ENCODE measurements around the gene DYNC1H1. TPM values are rescaled to one million over a fixed set of nuclear protein-coding genes. Genes with fewer than 3 reads are reported as not detected.
A peak's percentile ranks its signal among the peaks of the same experiment; 100 is the strongest.

The DYNC1H1 gene
- total and polyA plus RNA-seq, 2 donors (not counting 1 experiment from before 2014, with no cell fraction given): 128 to 677 TPM

DNA sequence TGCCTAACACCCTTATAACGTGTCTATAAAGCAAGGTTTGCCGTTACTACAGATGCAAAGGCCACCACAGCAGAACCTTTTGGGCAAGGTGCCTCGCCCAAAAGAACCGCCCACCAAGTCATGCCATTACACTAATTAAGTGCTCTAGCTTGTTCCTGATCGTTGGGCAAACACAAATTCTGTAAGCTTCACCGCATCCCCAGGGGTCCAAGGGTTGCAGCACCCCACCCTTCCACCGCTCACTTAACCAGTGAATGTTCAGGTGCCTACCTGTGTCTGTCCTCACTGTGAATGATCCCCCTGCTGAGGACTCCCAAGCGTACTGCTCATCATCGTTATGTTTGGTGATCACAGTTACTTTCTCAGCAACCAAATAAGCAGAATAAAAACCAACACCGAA lies 121.1 kb downstream of the DYNC1H1 start:
- H4K20me1 ChIP-seq (ENCODE audit: control insufficient read depth, extremely low read depth, insufficient read depth, low read length): peaks cover 2% of the 10 kb centered on the region

DNA sequence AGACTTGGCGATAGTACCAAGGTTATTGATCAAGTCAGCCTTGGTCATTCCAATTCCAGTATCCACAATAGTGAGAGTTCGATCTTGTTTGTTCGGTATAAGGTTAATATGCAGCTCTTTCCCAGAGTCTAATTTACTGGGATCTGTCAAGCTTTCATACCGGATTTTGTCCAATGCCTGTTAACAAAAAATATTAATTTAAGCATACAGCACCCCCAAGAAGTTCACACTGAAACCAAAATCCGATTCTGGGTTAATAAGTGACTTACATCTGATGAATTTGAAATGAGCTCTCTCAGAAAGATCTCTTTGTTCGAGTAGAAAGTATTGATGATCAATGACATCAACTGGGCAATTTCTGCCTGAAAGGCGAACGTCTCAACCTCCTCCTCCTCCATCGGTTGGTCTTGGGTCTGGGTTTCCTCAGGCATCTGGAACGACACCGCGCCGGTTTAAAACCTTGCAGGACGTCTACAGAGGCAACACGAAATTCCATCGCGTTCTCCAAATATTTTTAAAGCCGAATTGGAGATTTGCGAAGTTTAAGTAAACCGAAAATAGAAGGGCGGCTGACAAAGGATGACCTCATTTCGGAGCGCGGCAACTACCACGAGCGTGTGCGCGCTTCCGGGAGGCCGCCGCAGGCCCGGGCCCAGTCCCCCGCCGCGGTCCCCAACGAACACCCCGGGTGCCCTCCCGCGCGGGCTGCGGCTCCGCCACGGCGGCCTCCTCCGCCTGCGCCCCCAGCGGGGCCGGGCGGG lies 121.8 kb downstream of the DYNC1H1 start:
- Histone ChIP-seq H2AFZ (ENCODE audit: low read length) (no peak overlapping the region), H3K79me2 (ENCODE audit: control insufficient read depth, insufficient read depth, low read length) (peaks cover 41% of the 10 kb centered on the region), H3K36me3 (ENCODE audit: control insufficient read depth, insufficient read depth, low read length) (peaks cover 23% of the 10 kb centered on the region), H3K4me3 (replicated peaks in 1 of 4; ENCODE audit: control extremely low read depth in 1 of 4, insufficient read depth in 1 of 4, low read depth in 3 of 4, low read length in 4 of 4) (peak overlapping the region; percentile 70 to 84 (median 75)), H3K27ac (ENCODE audit: insufficient read depth, low read length) (peak overlapping the region; percentile 83), H3K27me3 (ENCODE audit: control insufficient read depth, insufficient read depth, low read length) (no peaks in the 10 kb centered on the region), H3K4me1 (ENCODE audit: control insufficient read depth, extremely low read depth, insufficient read depth, low read length) (peaks cover 2% of the 10 kb centered on the region), H3K4me2 (ENCODE audit: extremely low read depth, insufficient read depth, low read length) (peak overlapping the region; percentile 68), H3K9ac (ENCODE audit: insufficient read depth, low read length) (peak overlapping the region; percentile 87), H4K20me1 (ENCODE audit: control insufficient read depth, extremely low read depth, insufficient read depth, low read length) (peaks cover 2% of the 10 kb centered on the region), H3K9me3 (ENCODE audit: control insufficient read depth, insufficient read depth, low read depth, low read length) (no peaks in the 10 kb centered on the region)
- DNase-seq (ENCODE audit: low read depth in 2 of 2): peak; percentile 66 to 74
- TF ChIP-seq, protein P1, sequence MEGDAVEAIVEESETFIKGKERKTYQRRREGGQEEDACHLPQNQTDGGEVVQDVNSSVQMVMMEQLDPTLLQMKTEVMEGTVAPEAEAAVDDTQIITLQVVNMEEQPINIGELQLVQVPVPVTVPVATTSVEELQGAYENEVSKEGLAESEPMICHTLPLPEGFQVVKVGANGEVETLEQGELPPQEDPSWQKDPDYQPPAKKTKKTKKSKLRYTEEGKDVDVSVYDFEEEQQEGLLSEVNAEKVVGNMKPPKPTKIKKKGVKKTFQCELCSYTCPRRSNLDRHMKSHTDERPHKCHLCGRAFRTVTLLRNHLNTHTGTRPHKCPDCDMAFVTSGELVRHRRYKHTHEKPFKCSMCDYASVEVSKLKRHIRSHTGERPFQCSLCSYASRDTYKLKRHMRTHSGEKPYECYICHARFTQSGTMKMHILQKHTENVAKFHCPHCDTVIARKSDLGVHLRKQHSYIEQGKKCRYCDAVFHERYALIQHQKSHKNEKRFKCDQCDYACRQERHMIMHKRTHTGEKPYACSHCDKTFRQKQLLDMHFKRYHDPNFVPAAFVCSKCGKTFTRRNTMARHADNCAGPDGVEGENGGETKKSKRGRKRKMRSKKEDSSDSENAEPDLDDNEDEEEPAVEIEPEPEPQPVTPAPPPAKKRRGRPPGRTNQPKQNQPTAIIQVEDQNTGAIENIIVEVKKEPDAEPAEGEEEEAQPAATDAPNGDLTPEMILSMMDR (conservative IDR thresholded peaks at IDR 0.05 in 1 of 2, IDR thresholded peaks at IDR 0.05 in 1 of 2; ENCODE audit: low read depth in 1 of 2, low read length in 2 of 2): no peak
- no peak for TF ChIP-seq EZH2 (IDR thresholded peaks at IDR 0.05; ENCODE audit: low read length, missing control alignments)

More for the DNA sequence above, 121.1 kb downstream of the DYNC1H1 start:
- Histone ChIP-seq H3K9ac (ENCODE audit: insufficient read depth, low read length) (no peak overlapping the region), H3K27me3 (ENCODE audit: control insufficient read depth, insufficient read depth, low read length) (no peaks in the 10 kb centered on the region), H3K27ac (ENCODE audit: insufficient read depth, low read length) (no peak overlapping the region), H3K9me3 (ENCODE audit: control insufficient read depth, insufficient read depth, low read depth, low read length) (no peaks in the 10 kb centered on the region), H3K79me2 (ENCODE audit: control insufficient read depth, insufficient read depth, low read length) (peaks cover 41% of the 10 kb centered on the region), H2AFZ (ENCODE audit: low read length) (no peak overlapping the region), H3K4me1 (ENCODE audit: control insufficient read depth, extremely low read depth, insufficient read depth, low read length) (peaks cover 2% of the 10 kb centered on the region), H3K36me3 (ENCODE audit: control insufficient read depth, insufficient read depth, low read length) (peaks cover 27% of the 10 kb centered on the region), H3K4me2 (ENCODE audit: extremely low read depth, insufficient read depth, low read length) (peak overlapping the region; percentile 68), H3K4me3 (replicated peaks in 1 of 4; ENCODE audit: control extremely low read depth in 1 of 4, insufficient read depth in 1 of 4, low read depth in 3 of 4, low read length in 4 of 4) (peak overlapping the region; percentile 70 to 80 (median 75))
- no peak for DNase-seq (ENCODE audit: low read depth in 2 of 2)
- TF ChIP-seq, protein P1 (conservative IDR thresholded peaks at IDR 0.05 in 1 of 2, IDR thresholded peaks at IDR 0.05 in 1 of 2; ENCODE audit: low read depth in 1 of 2, low read length in 2 of 2): no peak
- no peak for TF ChIP-seq EZH2 (IDR thresholded peaks at IDR 0.05; ENCODE audit: low read length, missing control alignments)

DNA sequence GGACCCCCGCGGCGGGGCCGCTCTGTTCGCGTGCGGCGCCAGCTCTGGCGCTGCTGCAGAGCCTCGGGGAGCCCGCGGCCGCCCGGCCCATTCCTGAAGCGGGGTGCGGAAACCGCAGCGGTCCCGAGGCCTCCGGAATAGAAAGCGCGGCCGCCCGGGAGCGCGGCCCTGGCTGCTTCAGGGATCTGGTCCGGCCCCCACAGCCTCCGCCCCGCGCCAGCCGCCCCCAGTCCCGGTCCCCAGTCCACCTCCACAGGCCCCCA lies 122.3 kb downstream of the DYNC1H1 start:
- no peak overlapping the region for H2AFZ ChIP-seq (ENCODE audit: low read length)
- no peak for DNase-seq (ENCODE audit: low read depth in 2 of 2)
- peaks cover 21% of the 10 kb centered on the region for H3K36me3 ChIP-seq (ENCODE audit: control insufficient read depth, insufficient read depth, low read length)

More for the DNA sequence above, 122.3 kb downstream of the DYNC1H1 start:
- Histone ChIP-seq H3K79me2 (ENCODE audit: control insufficient read depth, insufficient read depth, low read length) (peaks cover 41% of the 10 kb centered on the region), H3K9ac (ENCODE audit: insufficient read depth, low read length) (peak overlapping the region; percentile 87), H3K27ac (ENCODE audit: insufficient read depth, low read length) (peak overlapping the region; percentile 83), H4K20me1 (ENCODE audit: control insufficient read depth, extremely low read depth, insufficient read depth, low read length) (peaks cover 2% of the 10 kb centered on the region), H3K4me1 (ENCODE audit: control insufficient read depth, extremely low read depth, insufficient read depth, low read length) (peaks cover 2% of the 10 kb centered on the region), H3K9me3 (ENCODE audit: control insufficient read depth, insufficient read depth, low read depth, low read length) (no peaks in the 10 kb centered on the region), H3K4me3 (replicated peaks in 1 of 4; ENCODE audit: control extremely low read depth in 1 of 4, insufficient read depth in 1 of 4, low read depth in 3 of 4, low read length in 4 of 4) (peak overlapping the region; percentile 49 to 84 (median 75)), H3K27me3 (ENCODE audit: control insufficient read depth, insufficient read depth, low read length) (no peaks in the 10 kb centered on the region), H3K4me2 (ENCODE audit: extremely low read depth, insufficient read depth, low read length) (no peak overlapping the region)
- TF ChIP-seq, protein P1 (conservative IDR thresholded peaks at IDR 0.05 in 1 of 2, IDR thresholded peaks at IDR 0.05 in 1 of 2; ENCODE audit: low read depth in 1 of 2, low read length in 2 of 2): no peak
- TF ChIP-seq EZH2 (IDR thresholded peaks at IDR 0.05; ENCODE audit: low read length, missing control alignments): no peak

Measured in fibroblast of lung (primary cell).